ENCODE measurements around the gene C16orf78. TPM values are rescaled to one million over a fixed set of nuclear protein-coding genes. Genes with fewer than 3 reads are reported as not detected.

The C16orf78 gene, protein sequence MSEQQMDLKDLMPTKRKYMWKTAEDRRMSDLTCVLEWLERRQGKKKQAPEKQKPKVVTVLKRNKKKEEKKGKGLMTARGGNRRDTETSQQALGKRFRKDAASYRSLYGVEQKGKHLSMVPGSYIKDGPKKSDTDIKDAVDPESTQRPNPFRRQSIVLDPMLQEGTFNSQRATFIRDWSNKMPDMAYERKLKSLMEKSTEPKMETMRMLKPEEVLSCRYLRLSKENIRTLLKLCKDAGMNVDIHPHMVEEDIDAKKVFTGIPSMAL
- not detected in 2 replicates for total RNA-seq

DNA sequence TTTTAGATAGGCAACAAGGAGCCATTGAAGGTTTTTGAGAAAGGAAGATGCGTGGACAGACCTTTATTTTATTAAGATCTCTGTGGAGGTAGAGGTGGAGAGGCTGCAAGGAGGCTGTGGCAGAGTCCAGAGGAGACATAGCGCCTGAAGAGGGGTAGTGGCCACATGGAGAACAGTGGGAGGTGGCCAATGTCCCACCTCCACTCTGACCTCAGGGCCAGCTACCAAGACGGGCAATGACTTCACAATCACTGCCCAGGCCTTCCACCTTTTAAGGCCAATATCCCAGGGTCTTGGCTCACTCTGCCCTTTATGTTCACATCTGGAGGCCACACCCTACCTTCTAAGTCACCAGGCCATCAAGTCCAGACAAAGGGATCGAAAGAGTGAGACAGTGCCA, at the start of gene C16orf78:
TSS of gene C16orf78 (plus strand) at position 301 of the 400 bp plus-strand sequence. CDS start 136 bp downstream, outside the sequence.

Other genes starting within 250 kb of the C16orf78 start
- gene CBLN1, start 92.0 kb upstream of the C16orf78 start, total RNA-seq, result not detected in 2 replicates

All from smooth muscle cell of bladder (primary cell).